WTC11 (cell line): ENCODE data around the gene ADCY1.

Source experiments
- ATF6 ChIP-seq: sonication (generic); formaldehyde crosslinking; IDR thresholded peaks from 2 replicates; pipeline ENCODE4 v1.8.1; 2023; ENCODE audit warnings: mild to moderate bottlenecking, missing genetic modification reagents
- CREB1 ChIP-seq: sonication (generic); formaldehyde crosslinking; IDR thresholded peaks from 2 replicates; pipeline ENCODE4 v1.8.0; 2023; ENCODE audit warnings: mild to moderate bottlenecking, missing genetic modification reagents
- FOXK1 ChIP-seq: sonication (generic); formaldehyde crosslinking; IDR thresholded peaks from 2 replicates; pipeline ENCODE4 v1.8.0; 2022; ENCODE audit warnings: mild to moderate bottlenecking, moderate library complexity, missing genetic modification reagents
- TF ChIP-seq, protein P1 (sequence below): fragments of 200-600 bp; IDR thresholded peaks from 2 replicates; pipeline ENCODE4 v1.8.0; 2022; ENCODE audit warnings: antibody characterized with exemption

GRCh38 chr7:45589061-45589460 lies 14.9 kb downstream of the ADCY1 start:
- TF ChIP-seq, protein P1, sequence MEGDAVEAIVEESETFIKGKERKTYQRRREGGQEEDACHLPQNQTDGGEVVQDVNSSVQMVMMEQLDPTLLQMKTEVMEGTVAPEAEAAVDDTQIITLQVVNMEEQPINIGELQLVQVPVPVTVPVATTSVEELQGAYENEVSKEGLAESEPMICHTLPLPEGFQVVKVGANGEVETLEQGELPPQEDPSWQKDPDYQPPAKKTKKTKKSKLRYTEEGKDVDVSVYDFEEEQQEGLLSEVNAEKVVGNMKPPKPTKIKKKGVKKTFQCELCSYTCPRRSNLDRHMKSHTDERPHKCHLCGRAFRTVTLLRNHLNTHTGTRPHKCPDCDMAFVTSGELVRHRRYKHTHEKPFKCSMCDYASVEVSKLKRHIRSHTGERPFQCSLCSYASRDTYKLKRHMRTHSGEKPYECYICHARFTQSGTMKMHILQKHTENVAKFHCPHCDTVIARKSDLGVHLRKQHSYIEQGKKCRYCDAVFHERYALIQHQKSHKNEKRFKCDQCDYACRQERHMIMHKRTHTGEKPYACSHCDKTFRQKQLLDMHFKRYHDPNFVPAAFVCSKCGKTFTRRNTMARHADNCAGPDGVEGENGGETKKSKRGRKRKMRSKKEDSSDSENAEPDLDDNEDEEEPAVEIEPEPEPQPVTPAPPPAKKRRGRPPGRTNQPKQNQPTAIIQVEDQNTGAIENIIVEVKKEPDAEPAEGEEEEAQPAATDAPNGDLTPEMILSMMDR, result no peak
- no peak for TF ChIP-seq ATF6
- TF ChIP-seq FOXK1 (CRISPR knock-in tag), result no peak
- TF ChIP-seq CREB1 (CRISPR knock-in tag), result no peak
